ENCODE measurements around the gene PIK3AP1. TPM values are rescaled to one million over a fixed set of nuclear protein-coding genes. Genes with fewer than 3 reads are reported as not detected.
"Not testable (repeated sequence)": the region's sequence is repeated elsewhere in the genome, so short reads cannot be mapped to it uniquely, and the experiment has no call there.

The PIK3AP1 gene
- total RNA-seq, 1 donor from 2014 or later: 3.8 TPM

DNA sequence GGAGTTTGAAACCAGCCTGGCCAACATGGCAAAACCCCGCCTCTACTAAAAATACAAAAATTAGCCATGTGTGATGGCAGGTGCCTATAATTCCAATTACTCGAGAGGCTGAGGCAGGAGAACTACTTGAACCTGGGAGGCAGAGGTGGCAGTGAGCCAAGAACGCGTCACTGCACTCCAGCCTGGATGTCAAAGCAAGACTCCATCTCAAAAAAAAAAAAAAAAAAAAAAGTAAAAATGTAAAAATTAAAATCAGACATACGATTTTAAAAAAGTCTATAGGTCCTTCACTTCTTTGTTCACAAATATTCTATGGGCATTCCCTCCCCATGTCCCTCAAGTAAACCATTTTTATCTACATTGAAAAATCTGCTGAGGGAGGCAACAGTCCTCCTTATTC lies 171.7 kb downstream of the PIK3AP1 start:
- Histone ChIP-seq H3K4me1 (no peaks in the 10 kb centered on the region), H3K27ac (no peak overlapping the region), H3K9me3 (ENCODE audit: low read depth) (no peaks in the 10 kb centered on the region), H4K20me1 (ENCODE audit: low read depth) (peaks cover 5% of the 10 kb centered on the region), H3K79me2 (ENCODE audit: low read depth) (peaks cover under 1% of the 10 kb centered on the region), H3F3A (ENCODE audit: low read depth) (no peaks in the 10 kb centered on the region), H3K27me3 (no peaks in the 10 kb centered on the region), H3K9ac (no peak overlapping the region), H3K4me3 (no peak overlapping the region), H2AFZ (replicated peaks) (no peak overlapping the region), H3K4me2 (no peak overlapping the region), H3K36me3 (peaks cover 17% of the 10 kb centered on the region)
- no peak for DNase-seq (ENCODE audit: low spot score)
- no peaks in the 10 kb centered on the region for H3K27me3 Mint-ChIP-seq (ENCODE audit: insufficient read depth, low read depth)
- no peak for TF ChIP-seq EZH2 (IDR thresholded peaks at IDR 0.05)
- no peak for TF ChIP-seq CTCF (IDR thresholded peaks at IDR 0.05)
- no peak for TF ChIP-seq EZH2phosphoT487 (IDR thresholded peaks at IDR 0.05)
- H3K9me3 Mint-ChIP-seq: no peaks in the 10 kb centered on the region
- no peaks in the 10 kb centered on the region for H3K4me1 Mint-ChIP-seq
- H3K27ac Mint-ChIP-seq: no peak overlapping the region
- H3K4me3 Mint-ChIP-seq: no peak overlapping the region
- peaks cover 25% of the 10 kb centered on the region for H3K36me3 Mint-ChIP-seq

DNA sequence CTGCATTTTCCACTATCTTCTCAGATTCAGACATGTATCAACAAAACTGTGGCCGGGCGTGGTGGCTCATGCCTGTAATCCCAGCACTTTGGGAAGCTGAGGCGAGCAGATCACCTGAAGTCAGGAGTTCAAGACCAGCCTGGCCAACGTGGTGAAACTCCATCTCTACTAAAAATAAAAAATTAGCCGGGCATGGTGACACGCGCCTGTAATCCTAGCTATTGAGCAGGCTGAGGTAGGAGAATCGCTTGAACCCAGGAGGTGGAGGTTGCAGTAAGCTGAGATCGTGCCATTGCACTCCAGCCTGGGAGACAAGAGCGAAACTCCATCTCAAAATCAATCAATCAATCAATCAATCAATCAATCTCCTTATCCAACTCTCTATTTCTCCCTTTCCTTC lies 174.8 kb downstream of the PIK3AP1 start:
- not testable (repeated sequence) for H3K27ac Mint-ChIP-seq; H3K27me3 ChIP-seq; H3K79me2 ChIP-seq (ENCODE audit: low read depth); H3K27me3 Mint-ChIP-seq (ENCODE audit: insufficient read depth, low read depth); H4K20me1 ChIP-seq (ENCODE audit: low read depth); H3K27ac ChIP-seq; H3K4me3 ChIP-seq; H3K9me3 ChIP-seq (ENCODE audit: low read depth); H3K4me1 Mint-ChIP-seq; H2AFZ ChIP-seq (replicated peaks); H3K9me3 Mint-ChIP-seq; H3F3A ChIP-seq (ENCODE audit: low read depth); H3K4me3 Mint-ChIP-seq; H3K4me1 ChIP-seq; H3K4me2 ChIP-seq; H3K9ac ChIP-seq; DNase-seq (ENCODE audit: low spot score); H3K36me3 ChIP-seq
- H3K36me3 Mint-ChIP-seq: peaks cover 28% of the 10 kb centered on the region

Small RNAs within 50 kb of the gene (small RNA-seq; reads per million reads assigned to genes)
- gene RNA5SP324 (not detected), gene RNU6-1274P (not detected)

Other genes starting within 250 kb of the PIK3AP1 start
- 0.22 and 1.3 TPM in 2 replicates for gene TLL2, start 206.6 kb downstream of the PIK3AP1 start, total RNA-seq (ENCODE audit: low replicate concordance)
- 73.1 and 122 TPM in 2 replicates for gene TM9SF3, start 133.5 kb downstream of the PIK3AP1 start, total RNA-seq (ENCODE audit: low replicate concordance)
- gene LCOR, start 111.8 kb upstream of the PIK3AP1 start, total RNA-seq (ENCODE audit: low replicate concordance): 24.9 and 35.3 TPM in 2 replicates